ENCODE data around the gene ILDR1.

ILDR1 gene

DNA sequence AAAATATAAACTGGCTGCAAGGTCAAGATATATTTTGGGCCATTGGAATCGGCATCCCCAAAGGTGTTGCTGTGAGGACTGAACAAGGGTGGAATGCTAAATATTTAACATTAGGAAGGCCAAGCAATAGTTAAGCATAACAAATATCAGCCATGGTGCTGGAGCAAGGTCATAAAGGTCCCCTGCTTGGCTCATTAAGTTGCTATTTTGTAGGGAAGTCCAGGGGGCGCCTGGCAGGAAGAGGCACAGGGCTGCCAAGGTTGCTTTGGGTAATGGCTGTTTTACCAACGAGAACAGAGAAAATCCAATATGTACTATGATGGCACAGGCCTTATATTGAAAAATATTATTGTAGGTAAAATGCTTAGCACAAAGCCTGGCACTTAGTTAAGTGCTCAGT lies 65.7 kb downstream of the ILDR1 start:
- no peak for TF ChIP-seq EZH2phosphoT487 (IDR thresholded peaks at IDR 0.05; ENCODE audit: borderline replicate concordance, low read length)
- TF ChIP-seq, protein P1, sequence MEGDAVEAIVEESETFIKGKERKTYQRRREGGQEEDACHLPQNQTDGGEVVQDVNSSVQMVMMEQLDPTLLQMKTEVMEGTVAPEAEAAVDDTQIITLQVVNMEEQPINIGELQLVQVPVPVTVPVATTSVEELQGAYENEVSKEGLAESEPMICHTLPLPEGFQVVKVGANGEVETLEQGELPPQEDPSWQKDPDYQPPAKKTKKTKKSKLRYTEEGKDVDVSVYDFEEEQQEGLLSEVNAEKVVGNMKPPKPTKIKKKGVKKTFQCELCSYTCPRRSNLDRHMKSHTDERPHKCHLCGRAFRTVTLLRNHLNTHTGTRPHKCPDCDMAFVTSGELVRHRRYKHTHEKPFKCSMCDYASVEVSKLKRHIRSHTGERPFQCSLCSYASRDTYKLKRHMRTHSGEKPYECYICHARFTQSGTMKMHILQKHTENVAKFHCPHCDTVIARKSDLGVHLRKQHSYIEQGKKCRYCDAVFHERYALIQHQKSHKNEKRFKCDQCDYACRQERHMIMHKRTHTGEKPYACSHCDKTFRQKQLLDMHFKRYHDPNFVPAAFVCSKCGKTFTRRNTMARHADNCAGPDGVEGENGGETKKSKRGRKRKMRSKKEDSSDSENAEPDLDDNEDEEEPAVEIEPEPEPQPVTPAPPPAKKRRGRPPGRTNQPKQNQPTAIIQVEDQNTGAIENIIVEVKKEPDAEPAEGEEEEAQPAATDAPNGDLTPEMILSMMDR (IDR thresholded peaks at IDR 0.05; ENCODE audit: low read depth, low read length, poor library complexity, severe bottlenecking): no peak

DNA sequence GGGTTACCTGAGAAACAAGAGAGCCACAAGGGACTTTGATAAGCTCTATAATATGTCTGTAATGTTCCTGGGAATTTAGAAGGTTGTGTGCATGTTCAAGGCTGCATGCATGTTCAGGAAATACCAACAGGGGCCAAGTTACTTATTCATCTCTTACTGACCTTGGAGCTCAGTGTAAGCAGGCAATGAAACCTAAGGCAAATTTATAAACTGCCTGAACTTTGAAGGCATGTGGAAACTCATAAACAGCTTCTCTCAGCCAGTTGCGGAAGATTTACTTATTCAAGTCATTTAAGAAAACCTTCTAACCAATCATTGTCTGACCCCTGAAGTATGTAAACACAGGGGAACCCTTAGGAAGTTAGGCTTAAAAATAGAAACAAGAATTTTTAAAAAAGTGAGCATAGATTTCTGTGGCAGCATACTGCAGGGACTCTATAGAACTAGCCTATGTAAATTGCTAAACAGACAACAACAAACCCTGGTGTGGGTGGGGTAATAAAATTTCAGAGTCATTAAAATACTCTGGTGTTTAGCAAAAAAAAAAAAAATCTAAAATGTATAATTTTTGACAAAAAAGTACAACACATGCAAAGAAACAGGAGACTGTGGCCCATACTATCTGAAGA lies 70.6 kb downstream of the ILDR1 start:
- H4K20me1 ChIP-seq (ENCODE audit: control insufficient read depth, insufficient read depth, low read depth, low read length): no peaks in the 10 kb centered on the region
- no peaks in the 10 kb centered on the region for H3K27me3 ChIP-seq (ENCODE audit: control insufficient read depth, low read length)
- peaks cover 2% of the 10 kb centered on the region; the same call in 1 of the 2 replicates for H3K9me3 ChIP-seq (ENCODE audit: control insufficient read depth, insufficient read depth, low read length)
- no peaks in the 10 kb centered on the region for H3K9me2 ChIP-seq (replicated peaks; ENCODE audit: control insufficient read depth, low read length)
- H3K79me2 ChIP-seq (ENCODE audit: control insufficient read depth, low read length): no peaks in the 10 kb centered on the region
- H3K4me3 ChIP-seq (ENCODE audit: low read length): no peak overlapping the region
- no peak overlapping the region for H3K4me2 ChIP-seq (ENCODE audit: low read length)
- H3F3A ChIP-seq (ENCODE audit: control insufficient read depth, insufficient read depth): peaks cover 5% of the 10 kb centered on the region; the same call in 1 of the 2 replicates
- TF ChIP-seq, protein P1 (IDR thresholded peaks at IDR 0.05; ENCODE audit: low read depth, low read length, poor library complexity, severe bottlenecking): no peak
- no peak for TF ChIP-seq EZH2phosphoT487 (IDR thresholded peaks at IDR 0.05; ENCODE audit: borderline replicate concordance, low read length)
- no peak overlapping the region for H3K27ac ChIP-seq (ENCODE audit: low read depth, low read length)
- peaks cover 26% of the 10 kb centered on the region for H3K36me3 ChIP-seq (ENCODE audit: control insufficient read depth, low read length)
- no peaks in the 10 kb centered on the region for H3K4me1 ChIP-seq (ENCODE audit: control insufficient read depth, low read length)

More for the DNA sequence above, 65.7 kb downstream of the ILDR1 start:
- Histone ChIP-seq H3K9me3 (ENCODE audit: control insufficient read depth, insufficient read depth, low read length) (peaks cover 2% of the 10 kb centered on the region; the same call in 1 of the 2 replicates), H3K27me3 (ENCODE audit: control insufficient read depth, low read length) (no peaks in the 10 kb centered on the region), H3K4me2 (ENCODE audit: low read length) (no peak overlapping the region), H3K27ac (ENCODE audit: low read depth, low read length) (no peak overlapping the region), H3K4me3 (ENCODE audit: low read length) (no peak overlapping the region), H3K9me2 (replicated peaks; ENCODE audit: control insufficient read depth, low read length) (no peaks in the 10 kb centered on the region), H4K20me1 (ENCODE audit: control insufficient read depth, insufficient read depth, low read depth, low read length) (no peaks in the 10 kb centered on the region), H3K36me3 (ENCODE audit: control insufficient read depth, low read length) (peaks cover 20% of the 10 kb centered on the region), H3K4me1 (ENCODE audit: control insufficient read depth, low read length) (no peaks in the 10 kb centered on the region), H3K79me2 (ENCODE audit: control insufficient read depth, low read length) (no peaks in the 10 kb centered on the region), H3F3A (ENCODE audit: control insufficient read depth, insufficient read depth) (peaks cover 16% of the 10 kb centered on the region)

DNA sequence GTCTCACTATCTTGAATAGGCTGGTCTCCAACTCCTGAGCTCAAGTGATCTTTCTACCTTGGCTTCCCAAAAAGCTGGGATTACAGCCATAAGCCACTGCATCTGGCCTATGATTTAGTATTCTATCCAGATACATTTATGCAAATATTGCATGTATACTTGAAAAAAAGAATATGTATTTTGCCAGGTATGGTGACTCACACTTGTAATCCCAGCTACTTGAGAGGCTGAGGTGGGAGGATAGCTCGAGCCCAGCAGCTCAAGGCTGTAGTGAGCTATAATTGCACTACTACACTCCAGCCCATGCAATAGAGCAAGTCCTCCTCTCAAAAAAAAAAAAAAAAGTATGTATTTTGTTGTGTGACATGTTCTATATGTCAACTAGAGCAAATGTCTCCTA lies 73.4 kb downstream of the ILDR1 start:
- Histone ChIP-seq H3K4me2 (ENCODE audit: low read length) (no peak overlapping the region), H3K36me3 (ENCODE audit: control insufficient read depth, low read length) (peaks cover 48% of the 10 kb centered on the region), H3K9me3 (ENCODE audit: control insufficient read depth, insufficient read depth, low read length) (peaks cover 2% of the 10 kb centered on the region; the same call in 1 of the 2 replicates), H4K20me1 (ENCODE audit: control insufficient read depth, insufficient read depth, low read depth, low read length) (no peaks in the 10 kb centered on the region), H3K4me3 (ENCODE audit: low read length) (no peak overlapping the region), H3K79me2 (ENCODE audit: control insufficient read depth, low read length) (no peaks in the 10 kb centered on the region), H3K27me3 (ENCODE audit: control insufficient read depth, low read length) (no peaks in the 10 kb centered on the region), H3K4me1 (ENCODE audit: control insufficient read depth, low read length) (no peaks in the 10 kb centered on the region), H3F3A (ENCODE audit: control insufficient read depth, insufficient read depth) (peaks cover 9% of the 10 kb centered on the region; the same call in 1 of the 2 replicates), H3K9me2 (replicated peaks; ENCODE audit: control insufficient read depth, low read length) (no peaks in the 10 kb centered on the region), H3K27ac (ENCODE audit: low read depth, low read length) (no peak overlapping the region)
- no peak for TF ChIP-seq EZH2phosphoT487 (IDR thresholded peaks at IDR 0.05; ENCODE audit: borderline replicate concordance, low read length)
- TF ChIP-seq, protein P1 (IDR thresholded peaks at IDR 0.05; ENCODE audit: low read depth, low read length, poor library complexity, severe bottlenecking): no peak

All from DOHH2 (cell line).